ENCODE data around the gene UBE2Z. TPM values are rescaled to one million over a fixed set of nuclear protein-coding genes. Genes with fewer than 3 reads are reported as not detected.
A peak's percentile ranks its signal among the peaks of the same experiment; 100 is the strongest.
"Not testable (repeated sequence)": the region's sequence is repeated elsewhere in the genome, so short reads cannot be mapped to it uniquely, and the experiment has no call there.

UBE2Z gene
- total and polyA plus RNA-seq, 2 experiments from 2014 or later = 63.3 to 66.7 TPM

DNA sequence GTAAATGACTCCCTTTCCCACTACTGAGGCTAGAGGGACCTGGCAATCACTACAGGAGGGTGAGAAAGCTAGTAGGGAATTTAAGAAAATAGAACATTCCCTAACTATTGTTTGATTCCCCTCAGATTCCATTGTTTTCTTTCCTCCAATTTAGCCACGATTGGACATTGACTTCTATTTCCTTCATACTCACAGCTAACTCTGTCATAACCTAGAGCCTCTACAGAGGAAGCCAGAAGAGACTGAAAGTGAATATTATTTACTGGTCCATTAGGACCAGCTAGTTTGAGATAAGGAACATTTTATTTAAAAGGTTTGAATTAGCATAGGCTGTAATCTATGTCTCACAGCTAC, 21.6 kb downstream of the UBE2Z start:
- peak overlapping the region; percentile 23 for H3K27ac ChIP-seq
- TF ChIP-seq EZH2phosphoT487 (IDR thresholded peaks at IDR 0.05; ENCODE audit: low read depth, severe bottlenecking, unreplicated experiment) = no peak
- no peak for TF ChIP-seq EZH2 (IDR thresholded peaks at IDR 0.05; ENCODE audit: borderline replicate concordance)
- TF ChIP-seq, protein P1, sequence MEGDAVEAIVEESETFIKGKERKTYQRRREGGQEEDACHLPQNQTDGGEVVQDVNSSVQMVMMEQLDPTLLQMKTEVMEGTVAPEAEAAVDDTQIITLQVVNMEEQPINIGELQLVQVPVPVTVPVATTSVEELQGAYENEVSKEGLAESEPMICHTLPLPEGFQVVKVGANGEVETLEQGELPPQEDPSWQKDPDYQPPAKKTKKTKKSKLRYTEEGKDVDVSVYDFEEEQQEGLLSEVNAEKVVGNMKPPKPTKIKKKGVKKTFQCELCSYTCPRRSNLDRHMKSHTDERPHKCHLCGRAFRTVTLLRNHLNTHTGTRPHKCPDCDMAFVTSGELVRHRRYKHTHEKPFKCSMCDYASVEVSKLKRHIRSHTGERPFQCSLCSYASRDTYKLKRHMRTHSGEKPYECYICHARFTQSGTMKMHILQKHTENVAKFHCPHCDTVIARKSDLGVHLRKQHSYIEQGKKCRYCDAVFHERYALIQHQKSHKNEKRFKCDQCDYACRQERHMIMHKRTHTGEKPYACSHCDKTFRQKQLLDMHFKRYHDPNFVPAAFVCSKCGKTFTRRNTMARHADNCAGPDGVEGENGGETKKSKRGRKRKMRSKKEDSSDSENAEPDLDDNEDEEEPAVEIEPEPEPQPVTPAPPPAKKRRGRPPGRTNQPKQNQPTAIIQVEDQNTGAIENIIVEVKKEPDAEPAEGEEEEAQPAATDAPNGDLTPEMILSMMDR (IDR thresholded peaks at IDR 0.05; ENCODE audit: poor library complexity) = no peak
- H3K4me3 ChIP-seq = no peak overlapping the region
- H3K9me3 ChIP-seq (ENCODE audit: low read depth) = no peaks in the 10 kb centered on the region
- H2AFZ ChIP-seq = no peak overlapping the region
- H3K36me3 ChIP-seq (replicated peaks; ENCODE audit: insufficient read depth, low read depth) = peaks cover 5% of the 10 kb centered on the region
- WGBS (ENCODE audit: low lambda C conversion rate, missing lambda C conversion rate) = 100% methylated on average over 1 of the region's 1 CpG
- H4K20me1 ChIP-seq (ENCODE audit: insufficient read depth, poor library complexity, severe bottlenecking) = no peaks in the 10 kb centered on the region
- DNase-seq (ENCODE audit: low spot score) = no peak
- H3K4me2 ChIP-seq = no peak overlapping the region
- H3K4me1 ChIP-seq (ENCODE audit: insufficient read depth) = no peaks in the 10 kb centered on the region
- H3K9me2 ChIP-seq (replicated peaks; ENCODE audit: insufficient read depth) = no peaks in the 10 kb centered on the region
- H3K27me3 ChIP-seq = no peaks in the 10 kb centered on the region
- no peaks in the 10 kb centered on the region for H3K79me2 ChIP-seq

DNA sequence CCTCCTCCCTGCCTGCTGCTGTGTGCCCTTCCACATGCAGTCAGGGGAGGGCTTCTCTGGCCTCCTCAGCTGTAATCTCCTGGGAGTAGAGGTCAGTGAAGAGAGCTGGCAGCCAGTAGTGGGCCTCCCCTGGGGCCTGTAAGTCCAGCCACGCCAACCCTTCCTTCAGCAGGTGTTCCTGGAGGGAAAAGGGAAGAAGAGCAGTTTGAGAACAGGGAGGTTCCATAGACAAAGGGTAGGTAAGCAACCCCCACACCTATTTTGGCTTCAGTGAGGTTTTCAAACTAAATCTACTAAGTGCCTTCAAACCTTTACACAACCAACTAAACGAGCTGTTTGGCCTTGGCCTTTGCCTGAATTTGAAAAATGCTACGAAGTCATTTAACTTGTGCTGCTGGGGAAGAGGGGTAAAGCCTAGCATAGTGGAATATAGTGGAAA, 22.2 kb downstream of the UBE2Z start:
- no peaks in the 10 kb centered on the region for H3K4me1 ChIP-seq (ENCODE audit: insufficient read depth)
- WGBS (ENCODE audit: low lambda C conversion rate, missing lambda C conversion rate) = 80% methylated on average over 3 of the region's 3 CpGs

DNA sequence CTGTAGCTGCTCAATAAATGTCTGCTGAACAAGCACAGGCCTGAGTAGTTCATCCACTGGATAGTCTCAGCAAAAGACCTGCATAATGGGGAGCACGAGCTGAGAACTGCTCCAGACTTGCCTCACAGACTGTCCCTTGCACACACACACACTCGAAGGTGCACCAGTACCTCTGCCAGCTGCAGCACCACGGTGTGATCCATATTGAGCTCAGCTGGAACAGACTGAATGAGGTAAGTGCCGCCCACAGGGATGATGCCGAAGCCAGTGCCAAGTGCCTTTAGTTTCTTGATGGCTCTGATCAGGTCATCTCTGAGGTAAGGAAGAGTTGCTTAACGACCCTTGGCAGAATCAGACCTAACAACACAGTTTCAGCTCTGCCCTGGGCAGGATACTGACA, 24.8 kb downstream of the UBE2Z start:
- Histone ChIP-seq H3K9me2 (replicated peaks; ENCODE audit: insufficient read depth) (no peaks in the 10 kb centered on the region), H3K27me3 (no peaks in the 10 kb centered on the region), H2AFZ (no peak overlapping the region), H3K9me3 (ENCODE audit: low read depth) (no peaks in the 10 kb centered on the region), H3K36me3 (replicated peaks; ENCODE audit: insufficient read depth, low read depth) (peaks cover 5% of the 10 kb centered on the region), H3K4me1 (ENCODE audit: insufficient read depth) (no peaks in the 10 kb centered on the region), H3K4me2 (no peak overlapping the region), H3K27ac (no peak overlapping the region), H3K4me3 (no peak overlapping the region), H4K20me1 (ENCODE audit: insufficient read depth, poor library complexity, severe bottlenecking) (no peaks in the 10 kb centered on the region), H3K79me2 (no peaks in the 10 kb centered on the region)
- no peak for DNase-seq (ENCODE audit: low spot score)
- TF ChIP-seq EZH2 (IDR thresholded peaks at IDR 0.05; ENCODE audit: borderline replicate concordance) = no peak
- WGBS (ENCODE audit: low lambda C conversion rate, missing lambda C conversion rate) = 98% methylated on average over 6 of the region's 6 CpGs

More for the DNA sequence above, 22.2 kb downstream of the UBE2Z start:
- H3K9me3 ChIP-seq (ENCODE audit: low read depth) = no peaks in the 10 kb centered on the region
- H4K20me1 ChIP-seq (ENCODE audit: insufficient read depth, poor library complexity, severe bottlenecking) = no peaks in the 10 kb centered on the region
- peak overlapping the region; percentile 23 for H3K27ac ChIP-seq
- no peaks in the 10 kb centered on the region for H3K27me3 ChIP-seq
- no peak overlapping the region for H3K4me2 ChIP-seq
- DNase-seq (ENCODE audit: low spot score) = no peak
- H3K4me3 ChIP-seq = no peak overlapping the region
- no peak for TF ChIP-seq EZH2phosphoT487 (IDR thresholded peaks at IDR 0.05; ENCODE audit: low read depth, severe bottlenecking, unreplicated experiment)
- no peak for TF ChIP-seq EZH2 (IDR thresholded peaks at IDR 0.05; ENCODE audit: borderline replicate concordance)
- TF ChIP-seq, protein P1 (IDR thresholded peaks at IDR 0.05; ENCODE audit: poor library complexity) = no peak
- no peaks in the 10 kb centered on the region for H3K9me2 ChIP-seq (replicated peaks; ENCODE audit: insufficient read depth)
- H3K79me2 ChIP-seq = no peaks in the 10 kb centered on the region
- H2AFZ ChIP-seq = no peak overlapping the region
- H3K36me3 ChIP-seq (replicated peaks; ENCODE audit: insufficient read depth, low read depth) = peaks cover 5% of the 10 kb centered on the region

DNA sequence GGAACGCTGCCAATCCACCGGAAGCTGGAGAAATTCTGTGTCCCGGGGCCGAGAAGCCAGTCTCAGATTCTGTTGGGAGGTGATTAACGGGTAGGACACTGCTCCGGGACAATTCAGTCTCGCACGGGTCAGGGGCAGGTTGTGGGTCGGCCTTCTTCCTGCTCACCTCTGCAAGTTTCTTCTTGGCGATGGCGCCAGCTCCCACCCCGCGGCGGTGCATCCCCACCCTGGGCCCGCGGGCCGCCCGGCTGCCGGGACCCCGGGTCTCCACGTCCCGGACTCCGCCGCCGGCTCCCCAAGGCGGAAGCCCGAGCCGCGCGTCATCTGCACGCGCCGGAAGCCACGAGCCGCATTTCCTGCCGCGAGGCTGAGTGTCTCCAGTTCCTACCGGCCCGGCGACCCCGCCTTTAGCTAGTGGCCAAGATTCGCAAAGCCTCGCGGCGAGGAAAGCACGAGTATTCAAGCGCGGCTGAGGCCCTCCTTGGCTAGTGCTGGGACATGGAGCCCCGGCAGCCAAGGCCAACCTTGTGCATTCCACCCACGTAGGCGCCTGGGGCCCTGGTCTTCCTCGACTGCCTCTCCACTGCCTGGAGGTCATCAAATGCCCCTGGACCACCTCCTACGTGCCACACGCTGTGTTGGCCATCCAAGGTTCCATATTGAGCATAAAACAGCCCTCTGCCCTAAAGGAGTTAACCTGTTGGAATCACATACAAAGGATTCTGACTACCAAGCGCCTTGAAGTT, 36.5 kb downstream of the UBE2Z start, which contains the start of gene SNF8:
TSS of gene SNF8 (minus strand) at position 328 of the 746 bp plus-strand sequence. CDS start at position 220, 108 bp downstream.
- Histone ChIP-seq H3K4me1 (ENCODE audit: insufficient read depth) (peaks cover 18% of the 10 kb centered on the region), H3K4me3 (peak within 1 kb of the TSS; percentile 78), H3K27me3 (no peaks in the 10 kb centered on the region), H3K36me3 (replicated peaks; ENCODE audit: insufficient read depth, low read depth) (no peaks in the 10 kb centered on the region), H2AFZ (peak within 1 kb of the TSS; percentile 81), H3K9me2 (replicated peaks; ENCODE audit: insufficient read depth) (no peaks in the 10 kb centered on the region), H3K9me3 (ENCODE audit: low read depth) (no peaks in the 10 kb centered on the region), H3K4me2 (peak within 1 kb of the TSS; percentile 86), H3K79me2 (peaks cover 29% of the 10 kb centered on the region), H3K27ac (peak within 1 kb of the TSS; percentile 98), H4K20me1 (ENCODE audit: insufficient read depth, poor library complexity, severe bottlenecking) (no peaks in the 10 kb centered on the region)
- TF ChIP-seq EZH2 (IDR thresholded peaks at IDR 0.05; ENCODE audit: borderline replicate concordance) = no peak
- no peak for TF ChIP-seq EZH2phosphoT487 (IDR thresholded peaks at IDR 0.05; ENCODE audit: low read depth, severe bottlenecking, unreplicated experiment)
- TF ChIP-seq, protein P1 (IDR thresholded peaks at IDR 0.05; ENCODE audit: poor library complexity) = no peak
- peak; percentile 95 for DNase-seq (ENCODE audit: low spot score)
- 4% methylated on average over 45 of the region's 55 CpGs for WGBS (ENCODE audit: low lambda C conversion rate, missing lambda C conversion rate)

DNA sequence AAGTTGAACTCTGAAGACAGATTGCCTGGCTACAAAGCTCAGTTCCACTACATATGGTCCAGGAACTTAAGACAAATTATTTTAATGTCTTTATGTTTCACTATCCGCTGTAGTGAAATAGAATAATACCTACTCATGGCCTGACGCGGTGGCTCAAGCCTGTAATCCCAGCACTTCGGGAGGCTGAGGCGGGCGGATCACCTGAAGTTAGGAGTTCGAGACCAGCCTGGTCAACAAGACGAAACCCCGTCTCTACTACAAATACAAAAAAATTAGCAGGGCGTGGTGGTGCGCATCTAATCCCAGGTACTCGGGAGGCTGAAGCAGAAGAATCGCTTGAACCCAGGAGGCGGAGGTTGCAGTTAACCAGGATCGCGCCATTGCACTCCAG, 37.0 kb downstream of the UBE2Z start:
- WGBS (ENCODE audit: low lambda C conversion rate, missing lambda C conversion rate) = 96% methylated on average over 16 of the region's 16 CpGs
- H3K9me2 ChIP-seq (replicated peaks; ENCODE audit: insufficient read depth) = not testable (repeated sequence)

More for the DNA sequence above, 37.0 kb downstream of the UBE2Z start:
- Histone ChIP-seq H3K4me2 (peak overlapping the region; percentile 86), H2AFZ (peak overlapping the region; percentile 81), H3K4me1 (ENCODE audit: insufficient read depth) (peaks cover 18% of the 10 kb centered on the region), H3K79me2 (peaks cover 29% of the 10 kb centered on the region), H3K4me3 (peak overlapping the region; percentile 78), H3K27ac (peak overlapping the region; percentile 98)
- not testable (repeated sequence) for H3K27me3 ChIP-seq; H4K20me1 ChIP-seq (ENCODE audit: insufficient read depth, poor library complexity, severe bottlenecking); H3K9me3 ChIP-seq (ENCODE audit: low read depth); H3K36me3 ChIP-seq (replicated peaks; ENCODE audit: insufficient read depth, low read depth); DNase-seq (ENCODE audit: low spot score)

All from hepatocyte (in vitro differentiated cells).